GM19328 (cell line): Measurements from ENCODE around the gene CNP.

Source experiments
- ATAC-seq: cut with Tn5 transposase; IDR thresholded peaks from one replicate; pipeline ENCODE4 v1.9.1; 2021; ENCODE audit warnings: mild to moderate bottlenecking, moderate library complexity; ENCODE audit not compliant: unreplicated experiment

CNP gene

GRCh38 chr17:41971721-41972523 lies 5.3 kb downstream of the CNP start:
- ATAC-seq = no peak

- ATAC-seq = no peak
These were observed 6.2 kb downstream of the CNP start for GRCh38 chr17:41972571-41973407.

- no peak for ATAC-seq
These were observed 6.8 kb downstream of the CNP start for GRCh38 chr17:41973408-41973811.

GRCh38 chr17:41974031-41974430 lies 7.4 kb downstream of the CNP start:
- no peak for ATAC-seq

GRCh38 chr17:41974658-41975057 lies 8.1 kb downstream of the CNP start:
- no peak for ATAC-seq

- no peak for ATAC-seq
These were observed 8.8 kb downstream of the CNP start for GRCh38 chr17:41975099-41976083.

GRCh38 chr17:41976142-41976768 lies 9.7 kb downstream of the CNP start:
- ATAC-seq = no peak

GRCh38 chr17:41977991-41978390 lies 11.4 kb downstream of the CNP start:
- no peak for ATAC-seq

- ATAC-seq = no peak
These were observed 15.6 kb downstream of the CNP start for GRCh38 chr17:41982026-41982760.

GRCh38 chr17:41984454-41984853 lies 17.9 kb downstream of the CNP start:
- no peak for ATAC-seq

- no peak for ATAC-seq
These were observed 19.3 kb downstream of the CNP start for GRCh38 chr17:41985919-41986318.

GRCh38 chr17:41986634-41987033 lies 20.0 kb downstream of the CNP start:
- no peak for ATAC-seq

- ATAC-seq = no peak
These were observed 21.0 kb downstream of the CNP start for GRCh38 chr17:41987642-41988041.

- no peak for ATAC-seq
These were observed 21.8 kb downstream of the CNP start for GRCh38 chr17:41988418-41988817.

GRCh38 chr17:41989702-41990419 lies 23.3 kb downstream of the CNP start:
- ATAC-seq = no peak

- ATAC-seq = no peak
These were observed 26.0 kb downstream of the CNP start for GRCh38 chr17:41992576-41992975.

- ATAC-seq = no peak
These were observed 30.2 kb downstream of the CNP start for GRCh38 chr17:41996855-41997164.

GRCh38 chr17:41998497-41998896 lies 31.9 kb downstream of the CNP start:
- no peak for ATAC-seq

GRCh38 chr17:42000413-42001133 lies 34.0 kb downstream of the CNP start:
- ATAC-seq = no peak
